Small intestine (tissue), 7 donors: ENCODE measurements around the gene SREK1IP1. TPM values are rescaled to one million over a fixed set of nuclear protein-coding genes. Genes with fewer than 3 reads are reported as not detected.
"Not testable (repeated sequence)": the region's sequence is repeated elsewhere in the genome, so short reads cannot be mapped to it uniquely, and the experiment has no call there.

Experiments used
- DNase-seq, 2 donors: peaks; one replicate each; pipeline versions ENCODE4 v3.0.0 to v3.0.0-alpha.2; 2013
- FAIRE-seq: peaks from 2 replicates; lab custom pipeline; 2012; peaks lifted over from hg19 to GRCh38; lab: Jason Lieb, UNC
- H3K27ac ChIP-seq, 3 donors: one replicate each; pipeline ENCODE4 v1.5.1; 2013; ENCODE audit warnings: low read length in 2 of 3, mild to moderate bottlenecking in 2 of 3, control low read depth in 1 of 3, inconsistent platforms in 1 of 3, low read depth in 1 of 3, moderate library complexity in 1 of 3
- H3K27me3 ChIP-seq, 3 donors: one replicate each; pipeline ENCODE4 v1.6.1; 2013; ENCODE audit warnings: low read length in 3 of 3, inconsistent platforms in 1 of 3; ENCODE audit not compliant: control insufficient read depth in 3 of 3, insufficient read depth in 3 of 3
- H3K36me3 ChIP-seq, 3 donors: one replicate each; pipeline ENCODE4 v1.6.1; 2013; ENCODE audit warnings: low read length in 3 of 3, inconsistent platforms in 1 of 3, low read depth in 1 of 3, mild to moderate bottlenecking in 1 of 3, moderate library complexity in 1 of 3; ENCODE audit not compliant: control insufficient read depth in 3 of 3, insufficient read depth in 2 of 3
- H3K4me1 ChIP-seq, 3 donors: one replicate each; pipeline ENCODE4 v1.6.1; 2013; ENCODE audit warnings: low read length in 2 of 3, inconsistent platforms in 1 of 3, low read depth in 1 of 3, mild to moderate bottlenecking in 1 of 3, moderate library complexity in 1 of 3; ENCODE audit not compliant: control insufficient read depth in 3 of 3, insufficient read depth in 2 of 3
- H3K4me3 ChIP-seq, 3 donors: one replicate each; pipeline ENCODE4 v1.5.1; 2013; ENCODE audit warnings: low read length in 3 of 3, control low read depth in 1 of 3, inconsistent platforms in 1 of 3, low read depth in 1 of 3, mild to moderate bottlenecking in 1 of 3, moderate library complexity in 1 of 3
- H3K9me3 ChIP-seq, 2 donors: one replicate each; pipeline ENCODE4 v1.6.1; 2013; ENCODE audit warnings: low read depth in 1 of 2, low read length in 1 of 2; ENCODE audit not compliant: control insufficient read depth in 2 of 2, insufficient read depth in 1 of 2
- WGBS, 3 donors: extraction: QIAGEN DNeasy Blood & Tissue Kit; methylation state at CpG; one replicate each; pipeline ENCODE4 v1.1.7; 2013; 5-methylcytosine and 5-hydroxymethylcytosine counted together
- polyA plus RNA-seq, 4 donors: library from polyadenylated mRNA; stranded (reverse) in 3 of 4; unstranded in 1 of 4; fragments of 200-250 nt in 3 of 4; fragments of 120-200 nt in 1 of 4; gene quantifications; one replicate each; pipeline versions ENCODE4 v1.2.1 to v1.2.3, GENCODE V29; 2013
- donor health status: healthy with polysubstance abuse.
- donor health status: control.
- donor health status: control.
- donor health status: Bipolar disorder and iron deficiency.
- donor health status: healthy.

Gene SREK1IP1
- polyA plus RNA-seq, 4 donors, result 5.9 to 14.5 (median 8.0) TPM

DNA sequence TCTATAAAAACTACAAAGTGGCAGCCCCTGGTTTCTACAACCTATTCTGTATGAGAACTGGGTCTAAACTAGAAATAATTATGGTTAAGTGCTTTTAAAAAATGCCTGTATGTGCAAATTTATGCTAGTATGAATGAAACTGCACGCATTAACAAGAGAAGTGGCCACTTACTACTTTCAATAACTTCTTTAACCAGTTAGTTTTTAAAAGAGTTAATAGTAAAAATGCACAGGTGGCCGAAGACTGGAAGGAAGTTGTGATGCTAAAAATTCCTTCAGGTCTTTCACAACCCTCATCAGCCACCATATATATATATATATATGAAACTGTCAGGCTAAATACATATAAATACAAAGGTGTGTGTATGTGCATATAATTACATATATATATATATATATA is 41.3 kb downstream of the SREK1IP1 start:
- DNase-seq (no peak), FAIRE-seq (no peak)
- Histone ChIP-seq H3K36me3 (peaks cover 0 to 13% (median 2%) of the 10 kb centered on the region in 3 donors), H3K9me3 (no peaks in the 10 kb centered on the region), H3K27ac (no peak overlapping the region), H3K4me3 (no peak overlapping the region), H3K27me3 (no peaks in the 10 kb centered on the region), H3K4me1 (no peaks in the 10 kb centered on the region)
- 90 to 97% (median 95%) methylated on average over 2 of the region's 2 CpGs for WGBS, 3 donors

DNA sequence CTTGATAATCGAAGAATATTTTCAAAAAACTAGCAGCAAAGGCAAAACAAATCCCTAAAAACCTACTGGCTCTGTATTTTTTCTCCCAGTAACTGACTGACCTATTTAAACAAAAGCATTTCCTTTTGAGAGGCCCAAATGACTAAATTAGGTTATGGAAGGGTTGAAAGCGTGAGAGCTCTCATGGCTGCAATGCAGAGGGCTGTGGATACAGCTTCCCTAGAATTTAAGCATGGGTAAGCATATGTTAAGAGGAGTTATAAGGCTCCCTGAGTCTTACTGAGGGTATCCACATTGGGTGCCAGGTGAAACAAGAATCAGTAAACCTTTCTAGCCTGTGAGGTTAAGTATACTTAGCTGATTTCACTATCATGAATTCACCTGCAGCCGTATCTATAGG is 45.9 kb downstream of the SREK1IP1 start:
- no peaks in the 10 kb centered on the region for H3K27me3 ChIP-seq
- no peak overlapping the region for H3K4me3 ChIP-seq
- no peaks in the 10 kb centered on the region for H3K4me1 ChIP-seq
- H3K9me3 ChIP-seq, result no peaks in the 10 kb centered on the region
- 78 to 97% (median 97%) methylated on average over 3 of the region's 3 CpGs for WGBS, 3 donors
- FAIRE-seq (no peak), DNase-seq (no peak)
- no peak overlapping the region for H3K27ac ChIP-seq
- H3K36me3 ChIP-seq, result peaks cover 0 to 8% (median under 1%) of the 10 kb centered on the region in 3 donors

- H3K4me1 ChIP-seq, H3K27ac ChIP-seq, DNase-seq, H3K36me3 ChIP-seq, H3K9me3 ChIP-seq, H3K4me3 ChIP-seq, FAIRE-seq, H3K27me3 ChIP-seq: not testable (repeated sequence)
- 62 to 85% (median 75%) methylated on average over 9 to 12 of the region's 16 CpGs for WGBS, 3 donors
These were observed 54.0 kb downstream of the SREK1IP1 start for GRCh38 chr5:64714495-64714894.

GRCh38 chr5:64707191-64707590 is 61.3 kb downstream of the SREK1IP1 start:
- H3K9me3 ChIP-seq, result no peaks in the 10 kb centered on the region
- DNase-seq, result no peak
- FAIRE-seq, result no peak
- WGBS, 3 donors, result 89 to 91% (median 91%) methylated on average over 2 of the region's 2 CpGs
- H3K36me3 ChIP-seq, result no peaks in the 10 kb centered on the region
- no peak overlapping the region for H3K4me3 ChIP-seq
- H3K27me3 ChIP-seq, result no peaks in the 10 kb centered on the region
- H3K4me1 ChIP-seq, result no peaks in the 10 kb centered on the region
- H3K27ac ChIP-seq, result no peak overlapping the region

- not testable (repeated sequence) for H3K9me3 ChIP-seq, H3K27ac ChIP-seq, H3K27me3 ChIP-seq, H3K4me3 ChIP-seq, H3K36me3 ChIP-seq, DNase-seq, FAIRE-seq, H3K4me1 ChIP-seq
- WGBS, 3 donors, result 34 to 48% (median 37%) methylated on average over 2 of the region's 2 CpGs
These were observed 62.4 kb downstream of the SREK1IP1 start for GRCh38 chr5:64706074-64706473.

GRCh38 chr5:64700765-64701164 is 67.7 kb downstream of the SREK1IP1 start:
- no peak for FAIRE-seq
- no peak overlapping the region for H3K27ac ChIP-seq
- no peak for DNase-seq
- H3K4me1 ChIP-seq, result no peaks in the 10 kb centered on the region
- H3K9me3 ChIP-seq, result peaks cover 0 to 5% of the 10 kb centered on the region in 2 donors
- WGBS, 3 donors, result 84 to 87% (median 86%) methylated on average over 4 of the region's 4 CpGs
- no peaks in the 10 kb centered on the region for H3K27me3 ChIP-seq
- no peaks in the 10 kb centered on the region for H3K36me3 ChIP-seq
- no peak overlapping the region for H3K4me3 ChIP-seq

DNA sequence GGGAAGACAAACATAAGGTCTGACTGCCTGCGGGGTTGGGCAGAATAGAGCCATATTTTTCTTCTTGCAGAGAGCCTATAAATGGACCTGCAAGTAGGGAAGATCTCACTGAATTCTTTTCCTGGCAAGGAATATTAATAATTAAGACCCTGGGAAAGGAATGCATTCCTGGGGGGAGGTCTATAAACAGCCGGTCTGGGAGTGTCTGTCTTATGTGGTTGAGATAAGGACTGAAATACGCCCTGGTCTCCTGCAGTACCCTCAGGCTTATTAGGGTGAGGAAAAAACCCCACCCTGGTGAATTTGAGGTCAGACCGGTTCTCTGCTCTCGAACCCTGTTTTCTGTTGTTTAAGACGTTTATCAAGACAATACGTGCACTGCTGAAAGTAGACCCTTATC is 72.1 kb downstream of the SREK1IP1 start:
- FAIRE-seq, result not testable (repeated sequence)

DNA sequence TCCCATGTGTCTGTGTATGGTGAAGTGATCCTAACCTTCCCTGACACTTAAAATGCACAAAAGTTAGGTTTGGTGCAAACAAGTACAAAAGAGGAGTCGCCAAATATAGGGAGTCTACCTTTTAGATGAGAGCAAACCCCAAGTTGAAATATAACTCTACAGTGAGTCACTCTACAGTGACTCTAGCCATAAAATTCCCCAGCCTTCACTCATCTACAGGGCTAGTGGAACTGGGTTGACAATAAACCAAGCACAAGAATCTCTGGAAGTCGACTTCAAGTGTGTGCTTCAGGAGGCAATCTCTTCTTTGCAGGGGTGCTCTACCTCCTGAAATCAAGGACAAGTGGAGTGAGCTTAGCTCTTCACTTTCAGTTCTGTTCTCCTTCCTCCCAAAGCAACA is 74.9 kb downstream of the SREK1IP1 start:
- FAIRE-seq (no peak), DNase-seq (no peak)

More for the DNA sequence above, 72.1 kb downstream of the SREK1IP1 start:
- H3K36me3 ChIP-seq, H3K27ac ChIP-seq, H3K4me3 ChIP-seq, H3K27me3 ChIP-seq, H3K9me3 ChIP-seq, H3K4me1 ChIP-seq, DNase-seq: not testable (repeated sequence)
- WGBS, 3 donors, result 84 to 89% (median 89%) methylated on average over 7 of the region's 7 CpGs

GRCh38 chr5:64691291-64691690 is 77.2 kb downstream of the SREK1IP1 start:
- Histone ChIP-seq H3K9me3 (peaks cover 0 to 1% of the 10 kb centered on the region in 2 donors), H3K36me3 (no peaks in the 10 kb centered on the region), H3K4me1 (no peaks in the 10 kb centered on the region), H3K27ac (no peak overlapping the region), H3K4me3 (no peak overlapping the region), H3K27me3 (peaks cover 9 to 38% (median 15%) of the 10 kb centered on the region in 3 donors)
- FAIRE-seq (no peak), DNase-seq (no peak)
- whole genome bisulfite sequencing, 3 donors, result 37 to 50% (median 48%) methylated on average over 3 of the region's 3 CpGs

More for the DNA sequence above, 74.9 kb downstream of the SREK1IP1 start:
- peaks cover 9 to 35% (median 15%) of the 10 kb centered on the region in 3 donors for H3K27me3 ChIP-seq
- no peak overlapping the region for H3K4me3 ChIP-seq
- H3K36me3 ChIP-seq, result no peaks in the 10 kb centered on the region
- 63 to 76% (median 71%) methylated on average over 2 of the region's 2 CpGs for WGBS, 3 donors
- no peaks in the 10 kb centered on the region for H3K4me1 ChIP-seq
- H3K27ac ChIP-seq, result no peak overlapping the region
- H3K9me3 ChIP-seq, result peaks cover 0 to 5% of the 10 kb centered on the region in 2 donors
